Loucy (cell line): Measurements from ENCODE around the gene MAT2B.

Experiments
- H2AFZ ChIP-seq: fragments of 200-600 bp; sonication (generic); 2 replicates; pipeline ENCODE4 v1.6.0; 2016; ENCODE audit warnings: antibody characterized with exemption, mild to moderate bottlenecking, low read length, moderate library complexity
- H3F3A ChIP-seq: fragments of 200-600 bp; 2 replicates; pipeline ENCODE4 v1.6.0; 2016; ENCODE audit warnings: antibody characterized with exemption, low read depth, mild to moderate bottlenecking
- H3K27me3 ChIP-seq: fragments of 200-600 bp; sonication (generic); 2 replicates; pipeline ENCODE4 v1.6.1; 2014; ENCODE audit warnings: low read length, mild to moderate bottlenecking; ENCODE audit not compliant: insufficient read depth, poor library complexity, severe bottlenecking
- H3K36me3 ChIP-seq: fragments of 200-600 bp; sonication (generic); 2 replicates; pipeline ENCODE4 v1.6.1; 2016; ENCODE audit warnings: low read length; ENCODE audit not compliant: insufficient read depth
- H3K4me1 ChIP-seq: fragments of 200-600 bp; sonication (generic); 2 replicates; pipeline ENCODE4 v1.5.1; 2014; ENCODE audit warnings: low read length, mild to moderate bottlenecking; ENCODE audit not compliant: insufficient read depth, poor library complexity, severe bottlenecking
- H3K4me2 ChIP-seq: fragments of 200-600 bp; sonication (generic); 2 replicates; pipeline ENCODE4 v1.6.0; 2014; ENCODE audit warnings: antibody characterized with exemption, low read length, low read depth, mild to moderate bottlenecking; ENCODE audit not compliant: poor library complexity, severe bottlenecking
- H3K4me3 ChIP-seq: fragments of 200-600 bp; sonication (generic); 2 replicates; pipeline ENCODE4 v1.5.1; 2014; ENCODE audit warnings: low read length, mild to moderate bottlenecking, mixed read lengths; ENCODE audit not compliant: poor library complexity, severe bottlenecking
- H3K79me2 ChIP-seq: fragments of 200-600 bp; sonication (generic); 2 replicates; pipeline ENCODE4 v1.6.1; 2014; ENCODE audit warnings: low read length; ENCODE audit not compliant: insufficient read depth
- H3K9ac ChIP-seq: fragments of 200-600 bp; sonication (generic); 2 replicates; pipeline ENCODE4 v1.6.0; 2014; ENCODE audit warnings: mild to moderate bottlenecking, low read depth, low read length, moderate library complexity; ENCODE audit not compliant: poor library complexity, severe bottlenecking
- H3K9me2 ChIP-seq: fragments of 200-600 bp; sonication (generic); replicated peaks from 2 replicates; pipeline ENCODE4 v1.6.1; 2016; ENCODE audit warnings: low read depth, low read length, mixed read lengths
- H3K9me3 ChIP-seq: fragments of 200-600 bp; sonication (generic); 2 replicates; pipeline ENCODE4 v1.6.1; 2014; ENCODE audit warnings: mild to moderate bottlenecking, antibody characterized with exemption, low read length, low read depth; ENCODE audit not compliant: insufficient read depth
- H4K20me1 ChIP-seq: fragments of 200-600 bp; sonication (generic); 2 replicates; pipeline ENCODE4 v1.6.0; 2014; ENCODE audit warnings: antibody characterized with exemption, low read length, mild to moderate bottlenecking; ENCODE audit not compliant: insufficient read depth, poor library complexity, severe bottlenecking
- CTCF ChIP-seq: fragments of 200-600 bp; sonication (generic); conservative IDR thresholded peaks from 2 replicates; pipeline ENCODE4 v1.5.1; 2014; ENCODE audit warnings: mild to moderate bottlenecking, antibody characterized with exemption, low read length
- EZH2phosphoT487 ChIP-seq: fragments of 200-600 bp; IDR thresholded peaks from 2 replicates; pipeline ENCODE4 v1.6.1; 2018; ENCODE audit warnings: antibody characterized with exemption, mild to moderate bottlenecking, moderate library complexity, borderline replicate concordance

MAT2B gene

GRCh38 chr5:163502521-163502920, 2.9 kb upstream of the MAT2B start:
- Histone ChIP-seq H2AFZ (peak overlapping the region; percentile 85), H3F3A (no peaks in the 10 kb centered on the region), H3K27me3 (no peaks in the 10 kb centered on the region), H3K4me1 (peaks cover 6% of the 10 kb centered on the region), H3K36me3 (no peaks in the 10 kb centered on the region), H3K79me2 (peaks cover 33% of the 10 kb centered on the region), H3K4me3 (peak overlapping the region; percentile 96), H3K9me2 (no peaks in the 10 kb centered on the region), H3K9ac (peak overlapping the region; percentile 94), H3K9me3 (no peaks in the 10 kb centered on the region), H3K4me2 (peak overlapping the region; percentile 71), H4K20me1 (peaks cover 18% of the 10 kb centered on the region)
- TF ChIP-seq EZH2phosphoT487: no peak

DNA sequence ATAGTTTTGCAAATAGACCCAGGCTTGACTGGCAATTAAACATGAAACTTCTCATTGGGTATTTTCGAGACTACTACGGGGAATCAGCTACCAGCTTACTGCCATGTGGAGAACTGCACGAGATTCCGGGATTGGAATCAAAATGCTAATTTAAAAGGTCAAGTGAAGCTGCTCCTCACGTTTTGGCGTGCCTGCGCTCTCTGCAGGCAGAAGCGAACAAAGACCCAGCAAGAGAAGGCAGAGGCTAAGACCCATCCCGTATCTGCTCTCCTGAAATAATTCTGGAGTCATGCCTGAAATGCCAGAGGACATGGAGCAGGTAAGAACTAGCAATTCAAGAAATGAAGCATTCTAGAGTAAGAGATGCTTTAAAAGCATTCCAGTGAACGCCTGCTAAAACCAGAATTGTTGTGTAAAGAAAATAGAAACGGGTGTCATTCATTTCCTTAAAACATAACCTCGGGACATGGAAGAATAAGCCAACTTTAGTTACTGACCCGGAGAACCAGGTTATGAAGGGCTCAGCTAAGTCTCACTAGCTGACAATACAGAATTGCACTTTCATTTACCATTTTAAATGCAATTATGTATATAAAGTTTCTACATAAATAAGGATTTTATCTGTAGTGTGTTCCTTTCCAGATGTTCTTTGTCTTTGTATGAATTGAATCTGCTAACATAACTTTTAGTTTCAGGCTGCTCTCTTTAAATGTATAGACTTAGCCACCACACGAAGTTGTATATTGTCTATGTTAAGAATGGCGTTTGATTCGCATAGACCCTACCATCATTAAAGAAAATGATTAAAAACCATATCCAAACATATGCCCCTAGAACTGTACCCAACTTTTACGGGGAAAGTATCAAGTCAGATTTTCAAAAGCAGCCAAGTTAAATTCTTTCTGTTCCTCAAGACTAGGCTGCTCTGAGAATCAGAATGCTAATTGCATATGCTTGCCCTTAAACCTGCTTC, 2.0 kb upstream of the MAT2B start:
- no peaks in the 10 kb centered on the region for H3F3A ChIP-seq
- no peaks in the 10 kb centered on the region for H3K9me3 ChIP-seq
- peaks cover 6% of the 10 kb centered on the region for H3K4me1 ChIP-seq
- H3K4me3 ChIP-seq: peak overlapping the region; percentile 96
- peak overlapping the region; percentile 85 for H2AFZ ChIP-seq
- TF ChIP-seq CTCF (peak; percentile 48), EZH2phosphoT487 (no peak)
- no peaks in the 10 kb centered on the region for H3K9me2 ChIP-seq
- H4K20me1 ChIP-seq: peaks cover 26% of the 10 kb centered on the region
- peaks cover 42% of the 10 kb centered on the region for H3K79me2 ChIP-seq
- H3K36me3 ChIP-seq: no peaks in the 10 kb centered on the region
- no peaks in the 10 kb centered on the region for H3K27me3 ChIP-seq
- peak overlapping the region; percentile 94 for H3K9ac ChIP-seq
- H3K4me2 ChIP-seq: peak overlapping the region; percentile 71

DNA sequence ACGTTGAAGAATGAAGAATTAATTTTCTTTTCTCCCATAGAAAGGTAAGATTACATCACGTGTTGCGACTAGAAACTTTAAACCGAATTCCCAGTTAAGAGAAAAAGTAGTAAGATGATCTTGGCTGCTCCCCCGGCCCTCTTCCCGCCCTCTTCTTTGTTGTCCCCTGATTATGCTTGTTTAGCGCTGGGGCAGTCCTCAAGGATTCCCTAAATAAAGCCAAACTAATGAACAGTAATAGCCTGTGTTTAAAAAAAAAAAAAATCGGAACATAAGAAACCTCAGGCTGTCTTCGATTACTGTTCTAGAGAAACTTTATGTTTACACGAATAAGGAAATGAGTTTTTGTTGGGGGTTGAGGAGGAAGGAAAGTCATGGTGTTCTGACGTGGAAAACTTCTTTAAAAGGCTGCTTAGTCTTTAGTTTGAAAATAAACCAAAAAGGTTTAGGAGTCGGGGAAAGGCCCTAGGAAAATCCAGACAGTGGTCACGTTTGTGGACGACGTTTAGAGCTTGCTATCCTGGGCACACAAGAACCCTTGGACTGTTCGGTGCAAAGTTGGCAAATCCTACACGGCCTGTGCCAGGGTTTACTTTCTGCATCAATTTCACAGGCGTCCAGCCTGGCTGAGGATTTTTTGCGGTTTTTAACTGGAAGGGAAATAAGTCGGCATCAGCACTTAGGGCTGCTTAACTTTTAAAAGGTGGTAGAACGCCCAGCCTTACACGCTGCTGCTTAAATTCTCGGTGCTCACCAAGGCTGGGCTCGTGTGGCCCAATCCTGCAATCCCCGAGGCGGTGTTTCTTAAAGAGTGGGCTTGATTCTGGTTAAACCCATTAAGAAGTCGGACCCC, 1.1 kb upstream of the MAT2B start:
- H4K20me1 ChIP-seq: peaks cover 30% of the 10 kb centered on the region
- peak overlapping the region; percentile 85 for H2AFZ ChIP-seq
- H3K9ac ChIP-seq: peak overlapping the region; percentile 94
- no peaks in the 10 kb centered on the region for H3K36me3 ChIP-seq
- peak overlapping the region; percentile 71 for H3K4me2 ChIP-seq
- TF ChIP-seq EZH2phosphoT487 (no peak), CTCF (no peak)
- H3K9me3 ChIP-seq: no peaks in the 10 kb centered on the region
- no peaks in the 10 kb centered on the region for H3F3A ChIP-seq
- peak overlapping the region; percentile 96 for H3K4me3 ChIP-seq
- no peaks in the 10 kb centered on the region for H3K9me2 ChIP-seq
- peaks cover 51% of the 10 kb centered on the region for H3K79me2 ChIP-seq
- peaks cover 8% of the 10 kb centered on the region for H3K4me1 ChIP-seq
- H3K27me3 ChIP-seq: no peaks in the 10 kb centered on the region
